Panc1 (cell line): ENCODE measurements around the gene FANCI. TPM values are rescaled to one million over a fixed set of nuclear protein-coding genes. Genes with fewer than 3 reads are reported as not detected.
A peak's percentile ranks its signal among the peaks of the same experiment; 100 is the strongest.

Experiments
- ATAC-seq: fragments of 200-7000 bp; cut with Tn5 transposase; 2 replicates; pipeline ENCODE4 v1.9.1; 2020; ENCODE audit warnings: mild to moderate bottlenecking, moderate library complexity
- BruUV-seq: library from RNA; stranded (reverse); fragments of 400-500 nt; replicated peaks from 2 replicates; lab custom pipeline; 2021; lab: Mats Ljungman, UMichigan
- CTCF ChIA-PET: fragments of 300-600 bp; sonication (Branson Sonifier 250); formaldehyde crosslinking; loops from one replicate; lab custom pipeline; 2022; ENCODE audit warnings: antibody characterized with exemption; lab: Charles Lee
- POLR2A ChIA-PET: fragments of 300-600 bp; sonication (Branson Sonifier 250); formaldehyde crosslinking; loops from one replicate; lab custom pipeline; 2022; ENCODE audit warnings: antibody characterized with exemption; lab: Charles Lee
- DNase-seq: peaks from one replicate; pipeline ENCODE4 v3.0.0-alpha.2; 2010; ENCODE audit warnings: low read depth, low spot score
- H3K27ac ChIP-seq: 2 replicates; pipeline ENCODE4 v1.5.1; 2011; ENCODE audit warnings: mild to moderate bottlenecking, low read length, inconsistent platforms
- H3K27me3 ChIP-seq: fragments of 200-500 bp; sonication (Bioruptor generic); 2 replicates; pipeline ENCODE4 v1.6.0; 2014; ENCODE audit warnings: low read length, inconsistent platforms; ENCODE audit not compliant: control insufficient read depth, insufficient read depth
- H3K36me3 ChIP-seq: fragments of 200-500 bp; sonication (Bioruptor generic); 2 replicates; pipeline ENCODE4 v1.5.1; 2014; ENCODE audit warnings: inconsistent platforms, mild to moderate bottlenecking, low read length, moderate library complexity; ENCODE audit not compliant: control insufficient read depth, insufficient read depth
- H3K4me1 ChIP-seq: 2 replicates; pipeline ENCODE4 v1.5.1; 2011; ENCODE audit warnings: inconsistent platforms, mild to moderate bottlenecking, low read length, moderate library complexity; ENCODE audit not compliant: control insufficient read depth, insufficient read depth
- H3K4me3 ChIP-seq, 2 experiments: 2 replicates each; pipeline ENCODE4 v1.5.1; 2011 to 2012; ENCODE audit warnings: low read depth in 2 of 2, low read length in 2 of 2, mild to moderate bottlenecking in 2 of 2, inconsistent platforms in 1 of 2, moderate library complexity in 1 of 2
- H3K9me3 ChIP-seq: fragments of 200-500 bp; sonication (Bioruptor generic); 2 replicates; pipeline ENCODE4 v1.5.1; 2014; ENCODE audit warnings: low read depth, mild to moderate bottlenecking, inconsistent platforms, low read length, moderate library complexity; ENCODE audit not compliant: control insufficient read depth, insufficient read depth
- CTCF ChIP-seq: fragments of 450-650 bp; IDR thresholded peaks from 2 replicates; pipeline ENCODE4 v1.5.1; 2017; ENCODE audit warnings: mild to moderate bottlenecking
- POLR2AphosphoS5 ChIP-seq: IDR thresholded peaks from 2 replicates; pipeline ENCODE4 v1.6.1; 2012; ENCODE audit warnings: mild to moderate bottlenecking, low read depth, low read length, moderate library complexity
- REST ChIP-seq, 2 experiments: IDR thresholded peaks; 2 replicates each; pipeline ENCODE4 v1.6.1; 2011 to 2012; ENCODE audit warnings: low read depth in 2 of 2, control low read depth in 1 of 2, low read length in 1 of 2, mild to moderate bottlenecking in 1 of 2, moderate library complexity in 1 of 2; ENCODE audit not compliant: insufficient read depth in 1 of 2
- SIN3A ChIP-seq: IDR thresholded peaks from 2 replicates; pipeline ENCODE4 v1.6.1; 2012; ENCODE audit warnings: low read depth, mild to moderate bottlenecking, low read length, moderate library complexity, borderline replicate concordance; ENCODE audit not compliant: insufficient read depth
- TCF7L2 ChIP-seq: IDR thresholded peaks from 2 replicates; pipeline ENCODE4 v1.6.1; 2011; ENCODE audit warnings: mild to moderate bottlenecking, low read depth, low read length, inconsistent platforms
- in situ Hi-C: cut with HindIII; loops from 2 replicates; pipeline ENCODE4 v1.10.0; 2016; ENCODE audit warnings: low sequenced_read_pairs, low pct_unique_long_range_greater_than_20kb
- intact Hi-C: fragments of 100-400 bp; cut with micrococcal nuclease; formaldehyde crosslinking; loops from one replicate; pipeline ENCODE4 v1.10.0; 2022; ENCODE audit not compliant: unreplicated experiment
- total RNA-seq: library from RNA; stranded (reverse); gene quantifications from one replicate; pipeline ENCODE4 v1.2.1, GENCODE V29; 2021; ENCODE audit not compliant: unreplicated experiment

Gene FANCI
- total RNA-seq, 1 experiment from 2014 or later = 96.2 TPM

- ChIA-PET POLR2A (no interaction called here), CTCF (interaction anchor here (1.4 kb wide), 1 partner anchor 36 kb away, joined by 6 read pairs; no protein-coding TSS in a partner anchor)
- peaks cover 7% of the 10 kb centered on the region for H3K4me1 ChIP-seq
- H3K36me3 ChIP-seq = peaks cover 7% of the 10 kb centered on the region
- H3K27me3 ChIP-seq = no peaks in the 10 kb centered on the region
- BruUV-seq = TSS peak; percentile 88
- H3K9me3 ChIP-seq = no peaks in the 10 kb centered on the region
- TF ChIP-seq SIN3A = no peak
- TF ChIP-seq CTCF = no peak
- TF ChIP-seq TCF7L2 = no peak
- no peak for TF ChIP-seq REST (IDR thresholded peaks at IDR 0.05; ENCODE audit: insufficient read depth in 1 of 2, low read depth in 2 of 2, low read length in 1 of 2)
- no peak for TF ChIP-seq POLR2AphosphoS5
- in situ Hi-C loops = no loop called here
- DNase-seq (no peak), ATAC-seq (no peak)
- intact Hi-C loops = no loop called here
- H3K27ac ChIP-seq = peak overlapping the region; percentile 92
- H3K4me3 ChIP-seq = peak overlapping the region; percentile 82 to 96
Measured at GRCh38 chr15:89243046-89243690, 611 bp upstream of the FANCI start.

- peak; percentile 31; the same call in 1 of the 2 replicates for ATAC-seq
- peak overlapping the region; percentile 92 for H3K27ac ChIP-seq
- intact Hi-C loops = loop anchor here (2.0 kb wide), 1 partner anchor 38 kb away; no protein-coding TSS in a partner anchor
Measured at GRCh38 chr15:89244574-89244903, 760 bp downstream of the FANCI start.

More at GRCh38 chr15:89244574-89244903, 760 bp downstream of the FANCI start:
- Histone ChIP-seq H3K36me3 (peaks cover 19% of the 10 kb centered on the region), H3K27me3 (no peaks in the 10 kb centered on the region), H3K9me3 (no peaks in the 10 kb centered on the region), H3K4me3 (peak overlapping the region; percentile 82 to 96), H3K4me1 (peaks cover 7% of the 10 kb centered on the region)
- no TSS peak for BruUV-seq
- DNase-seq = no peak
- CTCF ChIA-PET = interaction anchor here (0.9 to 2.9 kb wide), 3 partner anchors 21 to 38 kb away, joined by 6 to 17 read pairs (median 10); no protein-coding TSS in a partner anchor
- TF ChIP-seq TCF7L2 = no peak
- no peak for TF ChIP-seq POLR2AphosphoS5
- TF ChIP-seq CTCF = no peak
- no peak for TF ChIP-seq REST (IDR thresholded peaks at IDR 0.05; ENCODE audit: insufficient read depth in 1 of 2, low read depth in 2 of 2, low read length in 1 of 2)
- no peak for TF ChIP-seq SIN3A
- in situ Hi-C loops = no loop called here
- POLR2A ChIA-PET = interaction anchor here (0.6 kb wide), 2 partner anchors 60 to 349 kb away, joined by 4 to 11 read pairs; partner anchors contain the start of gene HAPLN3
